Left colon (tissue), 2 donors: ENCODE results near the gene SCNM1. TPM values are rescaled to one million over a fixed set of nuclear protein-coding genes. Genes with fewer than 3 reads are reported as not detected.

Experiments
- total RNA-seq, 2 donors: library from RNA; stranded (reverse); fragmentation: NEBNext Ultra II Directional; extraction: Animal tissue kit (Norgen Biotek cat#: 25700); gene quantifications; one replicate each; pipeline ENCODE4 v1.2.1, GENCODE V29; 2021
- donor health status: DM: no; HTN: no; CAD: no.
- donor health status: DM: yes; HTN: yes; CAD: no.

The SCNM1 gene
- total RNA-seq, 2 donors from 2014 or later: 22.6 to 26.2 TPM

Other genes starting within 250 kb of the SCNM1 start
- gene SETDB1, start 239.8 kb upstream of the SCNM1 start, total RNA-seq: 10 to 100 TPM; 35.7 to 38.9 TPM
- gene CERS2, start 191.3 kb upstream of the SCNM1 start, total RNA-seq: 100 to 1,000 TPM; 179 to 205 TPM
- not detected for gene ANXA9, start 183.9 kb upstream of the SCNM1 start, total RNA-seq
- gene MINDY1, start 159.2 kb upstream of the SCNM1 start, total RNA-seq: 10 to 100 TPM; 43.5 to 50.4 TPM
- 10 to 100 TPM; 18.9 to 19.0 TPM for gene PRUNE1, start 157.7 kb upstream of the SCNM1 start, total RNA-seq
- under 1 TPM; 0.61 to 0.75 TPM for gene BNIPL, start 129.6 kb upstream of the SCNM1 start, total RNA-seq
- 1 to 10 TPM; 3.0 to 4.1 TPM for gene C1orf56, start 118.4 kb upstream of the SCNM1 start, total RNA-seq
- gene CDC42SE1, start 106.5 kb upstream of the SCNM1 start, total RNA-seq: 10 to 100 TPM; 65.5 to 74.4 TPM
- gene MLLT11, start 105.7 kb upstream of the SCNM1 start, total RNA-seq: under 1 TPM; 0.21 to 0.81 TPM
- 10 to 100 TPM; 14.7 to 15.8 TPM for gene GABPB2, start 95.4 kb upstream of the SCNM1 start, total RNA-seq
- 1 to 10 TPM; 2.7 to 2.8 TPM for gene SEMA6C, start 19.5 kb upstream of the SCNM1 start, total RNA-seq
- 1 to 10 TPM in 1 of 2 donors, under 1 TPM in 1; 0.40 to 2.8 TPM for gene TNFAIP8L2, start 9.5 kb upstream of the SCNM1 start, total RNA-seq
- 1 to 10 TPM; 6.8 to 9.2 TPM for gene LYSMD1, start 242 bp upstream of the SCNM1 start, total RNA-seq
- gene TMOD4, start 9.8 kb downstream of the SCNM1 start, total RNA-seq: 1 to 10 TPM; 1.2 to 1.6 TPM
- gene VPS72, start 24.1 kb downstream of the SCNM1 start, total RNA-seq: 10 to 100 TPM; 34.4 TPM
- 10 to 100 TPM; 36.2 to 49.3 TPM for gene PIP5K1A, start 32.4 kb downstream of the SCNM1 start, total RNA-seq
- 100 to 1,000 TPM; 103 to 105 TPM for gene PSMD4, start 88.6 kb downstream of the SCNM1 start, total RNA-seq
- 10 to 100 TPM; 22.0 to 27.7 TPM for gene ZNF687, start 116.2 kb downstream of the SCNM1 start, total RNA-seq
- 10 to 100 TPM; 56.7 to 58.3 TPM for gene PI4KB, start 161.3 kb downstream of the SCNM1 start, total RNA-seq
- gene RFX5, start 181.1 kb downstream of the SCNM1 start, total RNA-seq: 10 to 100 TPM; 20.7 to 20.9 TPM
- 1,000 to 10,000 TPM; 1,259 to 2,164 TPM for gene SELENBP1, start 206.6 kb downstream of the SCNM1 start, total RNA-seq
- 100 to 1,000 TPM; 155 to 175 TPM for gene PSMB4, start 233.4 kb downstream of the SCNM1 start, total RNA-seq